Mucosa of descending colon (tissue), 3 donors: ENCODE data around the gene SEPTIN12. TPM values are rescaled to one million over a fixed set of nuclear protein-coding genes. Genes with fewer than 3 reads are reported as not detected.
A peak's percentile ranks its signal among the peaks of the same experiment; 100 is the strongest.

ENCODE experiments used
- ATAC-seq: fragments of 200-7000 bp; cut with Tn5 transposase; one replicate; pipeline ENCODE4 v1.9.1; 2020; ENCODE audit warnings: mild to moderate bottlenecking, moderate library complexity
- DNase-seq, 3 donors: peaks; one replicate each; pipeline ENCODE4 v3.0.0-alpha.2; 2020
- H3K36me3 ChIP-seq: fragments of 200-600 bp; one replicate; pipeline ENCODE4 v1.8.0; 2021; ENCODE audit warnings: low read depth, mild to moderate bottlenecking
- H3K4me1 ChIP-seq: fragments of 200-600 bp; one replicate; pipeline ENCODE4 v1.8.0; 2021; ENCODE audit warnings: low read depth, mild to moderate bottlenecking
- H3K4me3 ChIP-seq: fragments of 200-600 bp; one replicate; pipeline ENCODE4 v1.8.0; 2021; ENCODE audit warnings: mild to moderate bottlenecking
- H3K9me3 ChIP-seq: fragments of 200-600 bp; one replicate; pipeline ENCODE4 v1.8.0; 2021; ENCODE audit warnings: mild to moderate bottlenecking
- CTCF ChIP-seq: fragments of 200-600 bp; IDR thresholded peaks from one replicate; pipeline ENCODE4 v1.8.0; 2022; ENCODE audit warnings: antibody characterized with exemption, mild to moderate bottlenecking
- intact Hi-C, 2 donors: fragments of 100-400 bp; cut with DNase I in 1 of 2; cut with micrococcal nuclease in 1 of 2; formaldehyde crosslinking; loops; one replicate each; pipeline versions ENCODE4 v1.11.0 to v1.11.1; 2022; cut with DNase I, micrococcal nuclease
- total RNA-seq, 3 donors: library from RNA; stranded (reverse); fragmentation: NEBNext Ultra II Directional in 2 of 3; extraction: Animal tissue kit (Norgen Biotek cat#: 25700) in 2 of 3; gene quantifications; one replicate each; pipeline versions ENCODE4 v1.2.1 to v1.2.4, GENCODE V29; 2021 to 2023
- donor health status: DM: no; HTN: no; CAD: no; lungs with moderate emphysema.
- donor health status: DM: no; HTN: no; CAD: no.
- donor health status: DM: no; HTN: yes; CAD: no.

Gene SEPTIN12
- total RNA-seq, 3 donors from 2014 or later, result 1.1 TPM; not detected in 2

DNA sequence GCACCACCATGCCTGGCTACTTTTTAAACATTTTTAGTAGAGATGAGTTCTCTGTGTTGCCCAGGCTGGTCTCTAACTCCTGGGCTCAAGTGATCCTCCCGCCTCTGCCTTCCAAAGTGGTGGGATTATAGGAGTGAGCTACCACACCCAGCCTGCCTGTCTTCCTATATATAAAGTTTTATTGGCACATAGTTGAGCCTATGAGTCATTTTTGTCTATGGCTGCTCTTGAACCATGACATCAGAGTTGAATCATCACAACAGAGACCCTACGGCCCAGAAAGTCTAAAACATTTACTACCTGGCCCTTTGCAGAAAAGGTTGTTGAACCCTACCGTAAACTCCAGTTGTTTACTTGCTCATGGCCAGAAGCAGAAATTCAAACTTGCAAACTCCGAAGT is 7.9 kb downstream of the SEPTIN12 start:
- Histone ChIP-seq H3K4me3 (no peak overlapping the region), H3K36me3 (no peaks in the 10 kb centered on the region), H3K4me1 (no peaks in the 10 kb centered on the region), H3K9me3 (no peaks in the 10 kb centered on the region)
- DNase-seq (no peak), ATAC-seq (peak; percentile 88)
- TF ChIP-seq CTCF, result no peak
- intact Hi-C loops, result no loop called here

DNA sequence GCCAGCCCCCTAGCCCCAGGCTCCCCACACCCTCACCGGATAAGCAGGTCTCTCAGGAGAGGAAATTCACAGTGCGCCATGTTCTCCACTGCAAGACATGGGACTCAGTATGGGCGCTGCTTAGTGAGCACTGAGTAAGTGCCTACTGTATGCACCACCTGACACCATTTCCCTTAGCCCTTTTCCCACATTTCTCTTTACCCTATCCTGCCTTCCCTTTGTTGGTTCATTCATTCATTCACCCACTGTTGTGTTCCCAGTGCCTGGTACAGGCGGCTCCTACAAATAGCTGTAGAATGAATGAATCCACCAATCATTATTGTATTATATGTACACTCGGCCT is 10.1 kb downstream of the SEPTIN12 start:
- TF ChIP-seq CTCF, result no peak
- intact Hi-C loops, result no loop called here
- DNase-seq (no peak), ATAC-seq (no peak)
- no peaks in the 10 kb centered on the region for H3K4me1 ChIP-seq
- H3K9me3 ChIP-seq, result no peaks in the 10 kb centered on the region
- H3K4me3 ChIP-seq, result no peak overlapping the region
- no peaks in the 10 kb centered on the region for H3K36me3 ChIP-seq

- H3K4me1 ChIP-seq, result no peaks in the 10 kb centered on the region
- intact Hi-C loops, result no loop called here
- no peaks in the 10 kb centered on the region for H3K36me3 ChIP-seq
- no peak overlapping the region for H3K4me3 ChIP-seq
- no peaks in the 10 kb centered on the region for H3K9me3 ChIP-seq
- no peak for TF ChIP-seq CTCF
- DNase-seq (no peak), ATAC-seq (no peak)
These were observed 10.7 kb downstream of the SEPTIN12 start for GRCh38 chr16:4777339-4778049.

DNA sequence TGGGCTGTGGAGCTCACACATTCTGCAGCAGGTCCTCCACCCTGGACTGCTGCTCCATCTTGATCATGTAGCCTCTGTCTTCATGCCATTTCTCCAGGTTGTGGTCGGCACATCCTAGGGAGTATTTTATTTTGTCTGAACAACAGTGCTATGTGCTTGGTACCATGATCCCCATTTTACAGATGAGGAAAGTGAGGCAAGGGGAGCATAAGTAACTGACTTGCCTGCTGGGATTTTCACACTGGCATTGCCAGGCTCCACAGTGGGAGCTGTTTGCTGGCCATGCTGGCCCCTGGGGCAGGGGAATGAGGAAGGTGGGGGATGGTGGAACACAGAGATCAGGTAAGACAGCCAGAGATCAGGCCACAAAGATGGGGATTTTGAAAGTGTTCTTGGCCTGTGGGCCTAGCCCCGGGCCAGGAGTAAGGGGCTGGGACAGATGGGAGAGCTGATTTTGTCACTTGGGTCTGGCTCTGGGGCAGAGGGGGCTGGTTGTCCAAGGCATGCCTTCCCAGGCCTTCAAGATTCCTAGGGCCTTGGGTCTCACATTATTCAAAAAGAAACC is 11.9 kb downstream of the SEPTIN12 start:
- no peaks in the 10 kb centered on the region for H3K36me3 ChIP-seq
- intact Hi-C loops, result no loop called here

GRCh38 chr16:4775005-4775404 is 13.1 kb downstream of the SEPTIN12 start:
- H3K36me3 ChIP-seq, result no peaks in the 10 kb centered on the region
- H3K9me3 ChIP-seq, result no peaks in the 10 kb centered on the region
- no peak for TF ChIP-seq CTCF
- no peak overlapping the region for H3K4me3 ChIP-seq
- ATAC-seq (no peak), DNase-seq (no peak)
- intact Hi-C loops, result no loop called here
- no peaks in the 10 kb centered on the region for H3K4me1 ChIP-seq

More for the DNA sequence above, 11.9 kb downstream of the SEPTIN12 start:
- TF ChIP-seq CTCF, result no peak
- no peaks in the 10 kb centered on the region for H3K4me1 ChIP-seq
- no peak for DNase-seq
- no peaks in the 10 kb centered on the region for H3K9me3 ChIP-seq
- no peak overlapping the region for H3K4me3 ChIP-seq
- no peak for ATAC-seq
